ENCODE data around the gene BMPR2. TPM values are rescaled to one million over a fixed set of nuclear protein-coding genes. Genes with fewer than 3 reads are reported as not detected.

Gene BMPR2
- total RNA-seq, 1 donor from 2014 or later: 86.4 TPM

GRCh38 chr2:202604699-202605098 is 228.6 kb downstream of the BMPR2 start:
- DNase-seq: no peak

- DNase-seq: no peak
Measured at GRCh38 chr2:202605174-202605573, 229.0 kb downstream of the BMPR2 start.

GRCh38 chr2:202608142-202608852 is 232.2 kb downstream of the BMPR2 start:
- no peak for DNase-seq

- no peak for DNase-seq
Measured at GRCh38 chr2:202609381-202610145, 233.4 kb downstream of the BMPR2 start.

- no peak for DNase-seq
Measured at GRCh38 chr2:202610380-202610779, 234.3 kb downstream of the BMPR2 start.

GRCh38 chr2:202612145-202612544 is 236.0 kb downstream of the BMPR2 start:
- no peak for DNase-seq

GRCh38 chr2:202613479-202613878 is 237.4 kb downstream of the BMPR2 start:
- DNase-seq: no peak

Small RNAs within 50 kb of the gene (small RNA-seq; reads per million reads assigned to genes)
- gene MTND4LP17: not detected
- gene RN7SL753P: not detected

Other genes with a start within 250 kb of the BMPR2 start
- 172 TPM for gene SUMO1, start 137.7 kb upstream of the BMPR2 start, total RNA-seq
- gene NOP58, start 110.6 kb upstream of the BMPR2 start, total RNA-seq: 68.2 TPM

All from occipital lobe (tissue), 3 donors.